T-helper 2 cell treated with Interferon-gamma antibody and Interleukin-4, amounts not matched to agents 5 μg/mL and 100 μg/mL, for 36 hours (primary cell): Measurements from ENCODE around the gene PSENEN.

ENCODE experiments used
- DNase-seq: peaks from one replicate; pipeline ENCODE4 v3.0.0; 2021; ENCODE audit warnings: low spot score
- H3K27ac Mint-ChIP-seq: one replicate; pipeline ENCODE4 v1.8.0; 2021; ENCODE audit warnings: mild to moderate bottlenecking, mixed read lengths
- H3K27me3 Mint-ChIP-seq: one replicate; pipeline ENCODE4 v1.8.0; 2021; ENCODE audit warnings: low read depth, mixed read lengths
- H3K36me3 Mint-ChIP-seq: one replicate; pipeline ENCODE4 v1.8.0; 2021; ENCODE audit warnings: low read depth, mixed read lengths
- H3K4me1 Mint-ChIP-seq: one replicate; pipeline ENCODE4 v1.8.0; 2021; ENCODE audit warnings: low read depth, mixed read lengths
- H3K4me3 Mint-ChIP-seq: one replicate; pipeline ENCODE4 v1.8.0; 2022; ENCODE audit warnings: mild to moderate bottlenecking, moderate library complexity, mixed read lengths
- H3K9me3 Mint-ChIP-seq: one replicate; pipeline ENCODE4 v1.8.0; 2021; ENCODE audit warnings: mixed read lengths

Gene PSENEN

DNA sequence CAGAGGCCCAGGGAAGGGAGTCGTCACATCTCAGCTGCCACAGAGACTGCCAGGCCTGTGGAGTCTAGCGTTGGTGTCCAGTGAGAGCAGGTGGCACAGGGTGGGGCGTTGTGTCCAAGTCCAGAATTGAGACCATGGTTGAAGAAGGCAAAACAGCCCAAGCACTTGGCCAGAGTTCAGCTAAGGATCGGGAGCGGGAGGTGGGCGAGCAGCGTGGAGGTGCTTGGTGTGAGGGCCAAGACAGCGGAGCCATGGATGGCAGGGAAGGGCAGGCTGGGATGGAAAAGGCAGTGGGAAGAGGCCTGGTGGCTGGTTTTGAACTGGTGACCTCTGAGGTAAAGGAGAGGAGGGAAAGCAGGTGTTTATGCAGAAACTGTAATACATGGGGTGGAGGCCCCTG, 11.2 kb upstream of the PSENEN start:
- Mint-ChIP-seq H3K9me3 (no peaks in the 10 kb centered on the region), H3K36me3 (peaks cover 64% of the 10 kb centered on the region), H3K27ac (peak overlapping the region; percentile 58), H3K27me3 (no peaks in the 10 kb centered on the region), H3K4me3 (no peak overlapping the region), H3K4me1 (peaks cover 7% of the 10 kb centered on the region)
- DNase-seq = no peak

DNA sequence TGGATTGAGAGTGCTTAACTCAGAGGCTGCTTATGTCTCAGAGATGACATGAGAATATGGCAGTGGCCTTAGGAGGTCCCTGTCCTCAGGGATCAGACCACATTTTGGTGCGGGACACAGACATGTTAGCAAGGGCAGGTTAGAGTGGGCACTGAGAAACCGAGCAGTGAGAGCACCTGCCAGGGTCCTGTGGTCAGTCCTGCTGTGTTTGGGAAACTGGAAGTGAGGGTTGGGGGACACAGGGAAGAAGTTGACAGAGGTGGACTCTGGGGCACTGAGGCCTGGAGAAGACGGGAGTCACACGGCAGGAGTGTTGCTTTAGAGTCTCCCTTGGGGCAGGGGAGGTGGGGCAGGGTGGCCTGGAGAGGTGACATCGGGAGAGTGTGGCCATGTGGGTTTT, 10.6 kb upstream of the PSENEN start:
- Mint-ChIP-seq H3K4me1 (peaks cover 9% of the 10 kb centered on the region), H3K9me3 (no peaks in the 10 kb centered on the region), H3K27ac (peak overlapping the region; percentile 15), H3K27me3 (no peaks in the 10 kb centered on the region), H3K4me3 (no peak overlapping the region), H3K36me3 (peaks cover 57% of the 10 kb centered on the region)
- no peak for DNase-seq

DNA sequence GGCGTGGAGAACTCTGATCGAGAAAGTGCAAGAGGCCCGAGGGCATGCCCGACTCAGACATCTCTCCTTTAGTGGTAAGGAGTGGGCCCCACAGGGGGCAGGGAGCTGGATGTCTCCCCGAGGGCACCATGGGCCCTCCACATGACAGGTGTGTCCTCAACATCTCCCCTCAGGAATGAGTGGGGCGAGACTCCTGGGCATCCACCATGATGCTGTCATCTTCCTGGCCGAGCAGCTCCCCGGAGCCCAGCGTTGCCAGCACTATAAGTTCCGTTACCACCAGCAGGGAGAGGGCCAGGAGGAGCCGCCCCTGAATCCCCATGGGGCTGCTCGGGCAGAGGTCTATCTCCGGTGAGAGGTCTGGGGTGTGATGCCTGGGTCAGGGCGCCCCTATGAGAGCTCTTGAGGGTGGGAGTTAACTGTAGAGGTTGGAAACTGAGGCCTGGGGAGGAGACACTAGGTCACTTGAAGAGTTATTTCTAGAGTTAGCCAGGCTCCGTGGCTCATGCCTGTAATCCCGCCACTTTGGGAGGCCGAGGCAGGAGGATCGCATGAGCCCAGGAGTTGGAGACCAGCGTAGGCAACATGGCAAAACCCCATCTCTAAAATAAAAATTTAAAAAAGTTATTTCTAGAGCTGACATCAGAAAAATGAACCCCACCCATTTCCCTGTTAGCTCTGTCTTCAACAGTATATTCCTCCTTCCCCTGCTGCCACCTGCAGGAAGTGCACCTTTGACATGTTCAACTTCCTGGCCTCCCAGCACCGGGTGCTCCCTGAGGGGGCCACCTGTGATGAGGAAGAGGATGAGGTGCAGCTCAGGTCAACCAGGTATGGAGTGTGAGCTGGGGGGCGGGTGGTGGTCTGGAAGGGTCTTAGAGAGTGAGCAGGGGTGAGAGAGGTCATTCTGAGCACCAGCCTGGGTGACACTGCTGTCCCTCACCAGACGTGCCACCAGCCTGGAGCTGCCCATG, 8.3 kb upstream of the PSENEN start:
- Mint-ChIP-seq H3K4me1 (peaks cover 18% of the 10 kb centered on the region), H3K27me3 (no peaks in the 10 kb centered on the region), H3K27ac (peak overlapping the region; percentile 81), H3K4me3 (peak overlapping the region; percentile 34), H3K36me3 (peaks cover 43% of the 10 kb centered on the region), H3K9me3 (no peaks in the 10 kb centered on the region)
- DNase-seq = no peak

DNA sequence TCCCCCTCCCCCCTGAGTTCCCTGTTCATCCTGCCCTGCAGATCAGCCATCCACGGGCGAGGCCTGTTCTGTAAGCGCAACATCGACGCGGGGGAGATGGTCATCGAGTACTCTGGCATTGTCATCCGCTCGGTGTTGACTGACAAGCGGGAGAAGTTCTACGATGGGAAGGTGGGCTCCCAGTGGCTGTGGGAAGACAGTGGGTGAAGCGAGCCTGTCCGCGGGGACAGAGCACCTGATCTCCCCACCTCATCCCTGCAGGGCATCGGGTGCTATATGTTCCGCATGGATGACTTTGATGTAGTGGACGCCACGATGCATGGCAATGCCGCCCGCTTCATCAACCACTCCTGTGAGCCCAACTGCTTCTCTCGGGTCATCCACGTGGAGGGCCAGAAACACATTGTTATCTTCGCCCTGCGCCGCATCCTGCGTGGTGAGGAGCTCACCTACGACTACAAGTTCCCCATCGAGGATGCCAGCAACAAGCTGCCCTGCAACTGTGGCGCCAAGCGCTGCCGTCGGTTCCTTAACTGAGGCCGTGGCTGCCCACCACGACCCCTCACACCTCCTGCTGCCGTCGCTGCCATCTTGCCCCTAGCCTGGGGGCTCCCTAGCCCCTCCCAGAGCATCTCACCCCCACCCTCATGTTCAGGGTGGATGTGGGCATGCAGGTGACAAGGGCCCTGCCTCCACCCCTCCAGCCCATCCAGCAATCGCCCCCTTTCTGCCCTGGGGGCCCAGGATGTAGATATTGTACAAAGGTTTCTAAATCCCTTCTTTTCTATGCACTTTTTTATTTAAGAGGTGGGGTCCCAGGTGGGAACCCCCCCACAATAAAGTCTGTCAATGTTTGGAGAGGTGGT, 7.2 kb upstream of the PSENEN start:
- Mint-ChIP-seq H3K9me3 (no peaks in the 10 kb centered on the region), H3K4me1 (peaks cover 25% of the 10 kb centered on the region), H3K4me3 (no peak overlapping the region), H3K27me3 (no peaks in the 10 kb centered on the region), H3K36me3 (peaks cover 50% of the 10 kb centered on the region), H3K27ac (no peak overlapping the region)
- DNase-seq = no peak

DNA sequence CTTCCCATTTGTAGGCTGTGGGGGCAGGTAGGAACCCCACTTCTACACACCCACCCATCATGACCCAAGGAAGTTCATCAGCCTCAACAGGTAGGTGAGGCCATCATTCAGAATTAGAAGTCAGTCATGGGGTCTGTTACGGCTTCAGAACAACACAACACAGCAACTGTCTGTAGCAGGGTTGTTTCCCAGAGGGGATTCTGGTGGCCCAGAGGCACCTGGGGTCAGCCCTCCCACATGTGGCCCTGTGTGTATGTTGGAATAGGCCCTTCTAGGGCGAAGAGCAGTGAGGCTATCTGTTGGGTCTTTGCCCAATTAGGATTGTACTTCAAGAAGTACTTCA, 6.6 kb upstream of the PSENEN start:
- Mint-ChIP-seq H3K4me1 (peaks cover 28% of the 10 kb centered on the region), H3K4me3 (no peak overlapping the region), H3K9me3 (no peaks in the 10 kb centered on the region), H3K27ac (no peak overlapping the region), H3K27me3 (no peaks in the 10 kb centered on the region), H3K36me3 (peaks cover 48% of the 10 kb centered on the region)
- no peak for DNase-seq

- peak overlapping the region; percentile 62 for H3K4me3 Mint-ChIP-seq
- H3K27me3 Mint-ChIP-seq = no peaks in the 10 kb centered on the region
- H3K4me1 Mint-ChIP-seq = peaks cover 33% of the 10 kb centered on the region
- H3K9me3 Mint-ChIP-seq = no peaks in the 10 kb centered on the region
- DNase-seq = no peak
- no peak overlapping the region for H3K27ac Mint-ChIP-seq
- H3K36me3 Mint-ChIP-seq = peaks cover 43% of the 10 kb centered on the region
Observed at GRCh38 chr19:35739275-35740107, 6.0 kb upstream of the PSENEN start.

DNA sequence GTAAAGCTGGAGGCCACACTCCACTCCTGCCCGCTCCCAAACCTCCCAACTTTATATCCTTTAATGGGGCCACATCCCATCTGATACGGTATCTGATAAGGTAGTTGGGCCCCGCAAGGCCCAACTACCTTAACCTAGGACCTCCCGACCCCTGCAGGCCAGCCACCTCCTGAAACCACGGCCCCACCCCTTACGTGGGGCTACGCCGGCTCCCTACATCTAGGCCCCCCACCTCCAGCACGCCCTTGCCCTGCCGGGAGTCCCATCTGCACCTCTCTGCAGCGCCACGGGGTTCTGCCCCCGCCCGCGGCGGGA, 5.4 kb upstream of the PSENEN start:
- H3K27ac Mint-ChIP-seq = peak overlapping the region; percentile 92
- H3K9me3 Mint-ChIP-seq = no peaks in the 10 kb centered on the region
- no peaks in the 10 kb centered on the region for H3K27me3 Mint-ChIP-seq
- H3K36me3 Mint-ChIP-seq = peaks cover 37% of the 10 kb centered on the region
- peak overlapping the region; percentile 90 for H3K4me3 Mint-ChIP-seq
- peaks cover 36% of the 10 kb centered on the region for H3K4me1 Mint-ChIP-seq
- no peak for DNase-seq

DNA sequence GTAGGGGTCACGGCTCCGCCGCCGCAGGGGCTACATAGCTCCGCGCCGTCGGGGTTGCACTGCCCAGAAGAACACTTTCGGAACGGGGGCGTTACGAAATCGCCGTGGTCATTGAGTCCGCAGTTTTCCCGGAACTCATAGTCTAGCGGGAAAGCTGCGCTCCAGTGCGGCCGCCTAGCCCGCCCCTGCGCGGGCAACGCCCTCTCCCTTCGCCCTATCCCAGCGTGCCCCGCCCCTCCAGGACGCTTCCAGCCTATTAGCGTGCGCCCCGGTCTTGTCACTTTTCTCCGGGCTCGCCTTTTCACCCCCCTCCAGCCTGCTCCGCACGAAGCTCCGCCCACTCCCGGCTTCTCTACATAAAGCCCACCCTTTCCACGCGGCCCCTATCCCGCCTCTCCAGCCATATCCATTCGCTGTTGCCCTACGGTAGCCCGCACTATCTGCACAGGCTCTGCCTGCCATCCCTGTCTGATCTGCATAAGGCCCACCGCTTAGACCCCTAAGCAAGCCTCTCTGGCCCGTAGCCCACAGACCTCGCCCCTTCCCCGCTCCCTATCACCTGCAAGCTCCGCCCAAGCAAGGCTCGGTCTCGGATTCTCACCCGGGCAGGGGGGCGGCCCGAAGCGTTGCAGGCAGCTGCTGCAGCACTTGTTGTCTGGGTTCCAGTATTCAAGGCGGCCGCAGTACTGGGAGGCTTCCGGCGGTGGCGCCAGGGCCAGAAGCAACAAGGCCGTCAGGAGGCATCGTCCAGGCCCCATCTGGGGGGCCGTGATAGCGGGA, 4.8 kb upstream of the PSENEN start:
- H3K9me3 Mint-ChIP-seq = no peaks in the 10 kb centered on the region
- H3K27ac Mint-ChIP-seq = peak overlapping the region; percentile 92
- H3K27me3 Mint-ChIP-seq = no peaks in the 10 kb centered on the region
- peaks cover 36% of the 10 kb centered on the region for H3K36me3 Mint-ChIP-seq
- H3K4me1 Mint-ChIP-seq = peaks cover 39% of the 10 kb centered on the region
- H3K4me3 Mint-ChIP-seq = peak overlapping the region; percentile 90
- peak; percentile 95 for DNase-seq

GRCh38 chr19:35741203-35741515, 4.3 kb upstream of the PSENEN start:
- peak overlapping the region; percentile 92 for H3K27ac Mint-ChIP-seq
- peaks cover 33% of the 10 kb centered on the region for H3K36me3 Mint-ChIP-seq

DNA sequence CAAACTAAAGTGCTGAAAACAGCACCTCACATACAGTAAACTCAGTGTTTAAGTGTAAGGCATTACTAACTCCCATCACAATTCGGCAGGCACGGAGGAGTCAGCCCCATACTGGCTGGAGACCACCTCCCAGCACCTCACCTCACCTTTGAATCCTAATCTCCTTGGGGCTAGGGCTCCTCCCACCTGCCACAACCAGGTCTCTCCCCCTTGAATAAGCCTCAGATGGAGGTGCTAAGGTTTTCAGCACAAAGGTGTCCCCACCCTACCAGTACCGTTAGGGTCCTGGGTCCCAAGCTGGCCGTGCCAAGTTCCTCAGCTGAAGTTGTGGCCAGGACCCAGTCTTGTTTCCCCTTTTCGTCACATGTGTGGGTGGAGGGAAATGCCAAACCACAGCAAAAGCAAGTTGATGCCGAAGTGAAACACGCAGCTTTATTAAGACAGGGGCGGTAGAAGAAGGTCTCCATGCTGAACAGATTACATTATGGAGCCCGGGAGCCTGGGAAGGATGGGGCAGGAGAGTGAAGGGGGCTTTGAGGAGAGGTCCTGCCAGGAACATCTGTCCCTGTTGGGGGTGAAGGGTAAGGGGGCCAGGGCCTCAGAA, 3.2 kb upstream of the PSENEN start, which contains the start of gene IGFLR1:
IGFLR1 (minus strand) TSS at position 332 of the 604 bp plus-strand sequence. CDS start 1,272 bp downstream, outside the sequence.
- Mint-ChIP-seq H3K27me3 (no peaks in the 10 kb centered on the region), H3K4me3 (peak within 1 kb of the TSS; percentile 91), H3K36me3 (peaks cover 24% of the 10 kb centered on the region), H3K27ac (peak within 1 kb of the TSS; percentile 95), H3K9me3 (no peaks in the 10 kb centered on the region), H3K4me1 (peaks cover 41% of the 10 kb centered on the region)
- peak; percentile 88 for DNase-seq

More at GRCh38 chr19:35741203-35741515, 4.3 kb upstream of the PSENEN start:
- no peak for DNase-seq
- Mint-ChIP-seq H3K27me3 (no peaks in the 10 kb centered on the region), H3K4me3 (peak overlapping the region; percentile 90), H3K4me1 (peaks cover 40% of the 10 kb centered on the region), H3K9me3 (no peaks in the 10 kb centered on the region)

GRCh38 chr19:35743640-35744429, 1.6 kb upstream of the PSENEN start:
- Mint-ChIP-seq H3K27me3 (no peaks in the 10 kb centered on the region), H3K27ac (peak overlapping the region; percentile 100), H3K4me1 (peaks cover 45% of the 10 kb centered on the region), H3K36me3 (peaks cover 16% of the 10 kb centered on the region), H3K9me3 (no peaks in the 10 kb centered on the region), H3K4me3 (peak overlapping the region; percentile 91)
- DNase-seq = no peak
